Naive thymus-derived CD4-positive, alpha-beta T cell (primary cell): ENCODE measurements around the gene RCAN1. TPM values are rescaled to one million over a fixed set of nuclear protein-coding genes. Genes with fewer than 3 reads are reported as not detected.
"Not testable (repeated sequence)": the region's sequence is repeated elsewhere in the genome, so short reads cannot be mapped to it uniquely, and the experiment has no call there.

Source experiments
- ATAC-seq: fragments of 150-1000 bp; cut with Tn5 transposase; 2 replicates; pipeline ENCODE4 v1.10.0; 2021; ENCODE audit warnings: mild to moderate bottlenecking, moderate library complexity
- CTCF ChIA-PET: fragments of 350-600 bp; sonication (Branson Sonifier 250); formaldehyde crosslinking; loops from one replicate; lab custom pipeline; 2021; ENCODE audit warnings: antibody characterized with exemption; lab: Charles Lee
- POLR2A ChIA-PET: fragments of 350-600 bp; sonication (Branson Sonifier 250); formaldehyde crosslinking; loops from one replicate; lab custom pipeline; 2021; ENCODE audit warnings: antibody characterized with exemption, inconsistent platforms; lab: Charles Lee
- DNase-seq, 9 donors: peaks; one replicate each; pipeline versions ENCODE4 v3.0.0 to v3.0.0-alpha.2; 2020 to 2022; ENCODE audit warnings: mixed read lengths in 1 of 9
- H3K27ac ChIP-seq: one replicate; pipeline ENCODE4 v1.7.0; 2013; ENCODE audit warnings: mild to moderate bottlenecking, low read depth, low read length, moderate library complexity
- H3K27me3 ChIP-seq, 2 donors: one replicate each; pipeline ENCODE4 v1.7.0; 2013; ENCODE audit warnings: low read length in 2 of 2, mild to moderate bottlenecking in 2 of 2, moderate library complexity in 2 of 2; ENCODE audit not compliant: control insufficient read depth in 2 of 2, insufficient read depth in 2 of 2
- H3K36me3 ChIP-seq, 3 experiments: 1 replicate in 2 of 3; 2 replicates in 1 of 3; pipeline ENCODE4 v1.7.0; 2013; ENCODE audit warnings: low read length in 3 of 3, mild to moderate bottlenecking in 3 of 3, moderate library complexity in 1 of 3; ENCODE audit not compliant: insufficient read depth in 3 of 3, control insufficient read depth in 2 of 3
- H3K4me1 ChIP-seq, 2 donors: one replicate each; pipeline ENCODE4 v1.7.0; 2013; ENCODE audit warnings: low read length in 2 of 2, mild to moderate bottlenecking in 2 of 2, moderate library complexity in 1 of 2; ENCODE audit not compliant: control insufficient read depth in 2 of 2, insufficient read depth in 2 of 2
- H3K4me3 ChIP-seq: 2 replicates; pipeline ENCODE4 v1.7.0; 2013; ENCODE audit warnings: mild to moderate bottlenecking, low read length
- H3K9me3 ChIP-seq, 3 experiments: 1 replicate in 2 of 3; 2 replicates in 1 of 3; pipeline ENCODE4 v1.7.0; 2013; ENCODE audit warnings: low read length in 3 of 3; ENCODE audit not compliant: control insufficient read depth in 2 of 3
- H3K27ac Mint-ChIP-seq, 9 donors: one replicate each; pipeline ENCODE4 v1.8.0; 2020 to 2022; ENCODE audit warnings: mixed read lengths in 9 of 9, mild to moderate bottlenecking in 8 of 9, moderate library complexity in 5 of 9, inconsistent platforms in 2 of 9
- H3K27me3 Mint-ChIP-seq, 5 donors: one replicate each; pipeline ENCODE4 v1.8.0; 2021 to 2022; ENCODE audit warnings: mixed read lengths in 5 of 5, mild to moderate bottlenecking in 1 of 5
- H3K36me3 Mint-ChIP-seq, 5 donors: one replicate each; pipeline ENCODE4 v1.8.0; 2020 to 2022; ENCODE audit warnings: mixed read lengths in 5 of 5, mild to moderate bottlenecking in 3 of 5, inconsistent platforms in 1 of 5
- H3K4me1 Mint-ChIP-seq, 7 donors: one replicate each; pipeline ENCODE4 v1.8.0; 2020 to 2022; ENCODE audit warnings: mixed read lengths in 7 of 7, mild to moderate bottlenecking in 3 of 7, inconsistent platforms in 1 of 7
- H3K4me3 Mint-ChIP-seq, 10 donors: one replicate each; pipeline ENCODE4 v1.8.0; 2020 to 2022; ENCODE audit warnings: mild to moderate bottlenecking in 10 of 10, mixed read lengths in 10 of 10, moderate library complexity in 6 of 10, inconsistent platforms in 2 of 10
- H3K9me3 Mint-ChIP-seq, 11 donors: one replicate each; pipeline ENCODE4 v1.8.0; 2020 to 2022; ENCODE audit warnings: mixed read lengths in 11 of 11, mild to moderate bottlenecking in 4 of 11, inconsistent platforms in 1 of 11, moderate library complexity in 1 of 11
- intact Hi-C, 2 donors: fragments of 100-400 bp; cut with micrococcal nuclease; formaldehyde crosslinking; loops; one replicate each; pipeline ENCODE4 v1.15.1; 2023
- polyA plus RNA-seq, 2 donors: library from polyadenylated mRNA; unstranded; fragments of 300-500 nt; fragmentation: Illumina TruSeq; gene quantifications; one replicate each; pipeline ENCODE4 v1.2.3, GENCODE V29; 2021
- total RNA-seq, 6 experiments: library from RNA in 5 of 6; stranded (reverse) in 5 of 6; gene quantifications; 1 replicate in 5 of 6; 2 replicates in 1 of 6; pipeline ENCODE4 v1.2.3 and lab custom pipeline; 2021 to 2026

Gene RCAN1
- total and polyA plus RNA-seq, 7 experiments from 2014 or later: 3.0 to 15.3 (median 5.0) TPM

GRCh38 chr21:34609933-34610549 is 4.9 kb downstream of the RCAN1 start:
- Mint-ChIP-seq H3K27me3 (peaks cover 0 to 25% (median 0%) of the 10 kb centered on the region in 5 donors), H3K36me3 (no peaks in the 10 kb centered on the region), H3K4me1 (peaks cover 11 to 21% (median 17%) of the 10 kb centered on the region in 7 donors), H3K27ac (no peak overlapping the region), H3K9me3 (no peaks in the 10 kb centered on the region), H3K4me3 (no peak overlapping the region)
- Histone ChIP-seq H3K4me1 (peaks cover 4 to 7% of the 10 kb centered on the region in 2 donors), H3K36me3 (no peaks in the 10 kb centered on the region), H3K27ac (no peak overlapping the region), H3K27me3 (no peaks in the 10 kb centered on the region), H3K4me3 (no peak overlapping the region), H3K9me3 (no peaks in the 10 kb centered on the region)
- POLR2A ChIA-PET: no interaction called here
- intact Hi-C loops: loop anchor here in 1 of 2 donors (10.0 kb wide), 1 partner anchor 1995 kb away; the partner anchor contains the start of gene CFAP298
- ATAC-seq: no peak
- CTCF ChIA-PET: interaction anchor here (0.6 to 0.8 kb wide), 2 partner anchors 21 to 273 kb away, joined by 3 read pairs; no protein-coding TSS in a partner anchor
- DNase-seq: no peak

GRCh38 chr21:34609244-34609932 is 5.5 kb downstream of the RCAN1 start:
- POLR2A ChIA-PET: no interaction called here

GRCh38 chr21:34607376-34607775 is 7.5 kb downstream of the RCAN1 start:
- ChIA-PET CTCF (interaction anchor here (1.0 kb wide), 1 partner anchor 9 kb away, joined by 3 read pairs; no protein-coding TSS in a partner anchor), POLR2A (interaction anchor here (0.6 kb wide), 1 partner anchor 9 kb away, joined by 3 read pairs; no protein-coding TSS in a partner anchor)
- H3K27ac Mint-ChIP-seq: not testable (repeated sequence)

More at GRCh38 chr21:34609244-34609932, 5.5 kb downstream of the RCAN1 start:
- Mint-ChIP-seq H3K4me1 (peaks cover 11 to 21% (median 17%) of the 10 kb centered on the region in 7 donors), H3K36me3 (no peaks in the 10 kb centered on the region), H3K4me3 (no peak overlapping the region), H3K27ac (peak overlapping the region in 1 of 9 donors; percentile 70), H3K9me3 (no peaks in the 10 kb centered on the region), H3K27me3 (peaks cover 0 to 25% (median 0%) of the 10 kb centered on the region in 5 donors)
- no peaks in the 10 kb centered on the region for H3K9me3 ChIP-seq
- H3K36me3 ChIP-seq: no peaks in the 10 kb centered on the region
- CTCF ChIA-PET: interaction anchor here (0.5 to 0.9 kb wide), 4 partner anchors 9 to 1883 kb away, joined by 3 to 4 read pairs (median 3); no protein-coding TSS in a partner anchor
- intact Hi-C loops: no loop called here
- ATAC-seq: no peak
- H3K4me1 ChIP-seq: peaks cover 4 to 7% of the 10 kb centered on the region in 2 donors
- no peak overlapping the region for H3K27ac ChIP-seq
- DNase-seq: no peak
- no peaks in the 10 kb centered on the region for H3K27me3 ChIP-seq
- no peak overlapping the region for H3K4me3 ChIP-seq

GRCh38 chr21:34606621-34607020 is 8.3 kb downstream of the RCAN1 start:
- Histone ChIP-seq H3K4me1 (no peaks in the 10 kb centered on the region), H3K36me3 (no peaks in the 10 kb centered on the region), H3K27ac (no peak overlapping the region), H3K27me3 (no peaks in the 10 kb centered on the region), H3K4me3 (no peak overlapping the region), H3K9me3 (no peaks in the 10 kb centered on the region)
- no peak for DNase-seq
- peaks cover 0 to 4% (median 0%) of the 10 kb centered on the region in 7 donors for H3K4me1 Mint-ChIP-seq
- ChIA-PET POLR2A (no interaction called here), CTCF (interaction anchor here (1.0 kb wide), 1 partner anchor 9 kb away, joined by 3 read pairs; no protein-coding TSS in a partner anchor)
- intact Hi-C loops: no loop called here
- H3K4me3 Mint-ChIP-seq: no peak overlapping the region
- no peaks in the 10 kb centered on the region for H3K36me3 Mint-ChIP-seq
- no peaks in the 10 kb centered on the region for H3K9me3 Mint-ChIP-seq
- no peak overlapping the region for H3K27ac Mint-ChIP-seq
- H3K27me3 Mint-ChIP-seq: peaks cover 0 to 6% (median 0%) of the 10 kb centered on the region in 5 donors
- no peak for ATAC-seq

More at GRCh38 chr21:34607376-34607775, 7.5 kb downstream of the RCAN1 start:
- H3K4me3 Mint-ChIP-seq, H3K4me1 Mint-ChIP-seq, H3K36me3 Mint-ChIP-seq, H3K9me3 ChIP-seq, DNase-seq, H3K27ac ChIP-seq, H3K36me3 ChIP-seq, H3K4me1 ChIP-seq, intact Hi-C loops, ATAC-seq, H3K27me3 ChIP-seq, H3K9me3 Mint-ChIP-seq, H3K4me3 ChIP-seq: not testable (repeated sequence)
- H3K27me3 Mint-ChIP-seq: peaks cover 0 to 13% (median 0%) of the 10 kb centered on the region in 5 donors

GRCh38 chr21:34606051-34606450 is 8.9 kb downstream of the RCAN1 start:
- POLR2A ChIA-PET: no interaction called here
- no peaks in the 10 kb centered on the region for H3K9me3 Mint-ChIP-seq
- H3K36me3 Mint-ChIP-seq: no peaks in the 10 kb centered on the region
- Histone ChIP-seq H3K4me1 (no peaks in the 10 kb centered on the region), H3K27ac (no peak overlapping the region), H3K9me3 (no peaks in the 10 kb centered on the region), H3K4me3 (no peak overlapping the region), H3K27me3 (no peaks in the 10 kb centered on the region), H3K36me3 (no peaks in the 10 kb centered on the region)
- H3K4me3 Mint-ChIP-seq: no peak overlapping the region
- CTCF ChIA-PET: no interaction called here
- H3K27ac Mint-ChIP-seq: no peak overlapping the region
- intact Hi-C loops: no loop called here
- DNase-seq: no peak
- no peak for ATAC-seq
- peaks cover 0 to 4% (median 0%) of the 10 kb centered on the region in 7 donors for H3K4me1 Mint-ChIP-seq
- H3K27me3 Mint-ChIP-seq: peaks cover 0 to 4% (median 0%) of the 10 kb centered on the region in 5 donors

- H3K36me3 Mint-ChIP-seq, H3K4me1 Mint-ChIP-seq, H3K27me3 ChIP-seq, H3K9me3 Mint-ChIP-seq, H3K4me3 Mint-ChIP-seq, ATAC-seq, POLR2A ChIA-PET, H3K27ac ChIP-seq, H3K36me3 ChIP-seq, H3K4me3 ChIP-seq, CTCF ChIA-PET, H3K27ac Mint-ChIP-seq, intact Hi-C loops, H3K9me3 ChIP-seq, H3K4me1 ChIP-seq, DNase-seq, H3K27me3 Mint-ChIP-seq: not testable (repeated sequence)
These were observed 10.0 kb downstream of the RCAN1 start for GRCh38 chr21:34604956-34605355.
